HepG2 (cell line): ENCODE results near the gene P2RX5. TPM values are rescaled to one million over a fixed set of nuclear protein-coding genes. Genes with fewer than 3 reads are reported as not detected.

ENCODE experiments used
- ATAC-seq: fragments of 200-7000 bp; cut with Tn5 transposase; 3 replicates; pipeline ENCODE4 v1.9.1; 2020; ENCODE audit warnings: mild to moderate bottlenecking, moderate library complexity
- BruUV-seq: library from RNA; stranded (reverse); fragments of 400-500 nt; replicated peaks from 2 replicates; lab custom pipeline; 2021; lab: Mats Ljungman, UMichigan
- CTCF ChIA-PET: fragments of 300-600 bp; formaldehyde crosslinking; extraction: SDS; loops from one replicate; lab custom pipeline; 2021; ENCODE audit warnings: low total read pairs, inconsistent platforms, low intra/inter-chr PET ratio; lab: Yijun Ruan, JAX
- POLR2A ChIA-PET: fragments of 350-600 bp; sonication (Branson Sonifier 250); formaldehyde crosslinking; loops from one replicate; lab custom pipeline; 2020; ENCODE audit warnings: antibody characterized with exemption, inconsistent platforms; lab: Yijun Ruan, JAX
- DNase-seq: peaks from one replicate; pipeline ENCODE4 v3.0.0-alpha.2; 2015; ENCODE audit warnings: low spot score
- FAIRE-seq: peaks from 3 replicates; lab custom pipeline; 2011; peaks lifted over from hg19 to GRCh38; lab: Jason Lieb, UNC
- H2AFZ ChIP-seq: one replicate; pipeline ENCODE4 v1.6.1; 2011; ENCODE audit warnings: low read length, inconsistent platforms
- H3K27ac ChIP-seq: fragments of 300-600 bp; 3 replicates; pipeline ENCODE4 v1.8.0; 2011; ENCODE audit warnings: mixed run types, mild to moderate bottlenecking, mixed read lengths, low read length, inconsistent platforms; ENCODE audit not compliant: insufficient read depth; ENCODE audit errors: extremely low read length
- H3K27me3 ChIP-seq, 2 experiments: fragments of 200-600 bp in 1 of 2; 2 replicates in 1 of 2; 3 replicates in 1 of 2; pipeline versions ENCODE4 v1.6.0 to v1.8.0; 2011; ENCODE audit warnings: low read length in 2 of 2, mild to moderate bottlenecking in 2 of 2, moderate library complexity in 2 of 2, inconsistent platforms in 1 of 2; ENCODE audit not compliant: insufficient read depth in 2 of 2, control insufficient read depth in 1 of 2
- H3K36me3 ChIP-seq, 2 experiments: fragments of 200-600 bp in 1 of 2; replicated peaks in 1 of 2; 2 replicates in 1 of 2; 3 replicates in 1 of 2; pipeline versions ENCODE4 v1.5.1 to v1.8.0; 2011; ENCODE audit warnings: low read length in 2 of 2, inconsistent platforms in 1 of 2; ENCODE audit not compliant: insufficient read depth in 2 of 2, control insufficient read depth in 1 of 2
- H3K4me1 ChIP-seq: 2 replicates; pipeline ENCODE4 v1.5.1; 2012; ENCODE audit warnings: low read length, inconsistent platforms; ENCODE audit not compliant: insufficient read depth
- H3K4me2 ChIP-seq: 2 replicates; pipeline ENCODE4 v1.6.0; 2011; ENCODE audit warnings: low read depth, low read length, inconsistent platforms
- H3K4me3 ChIP-seq, 3 experiments: fragments of 200-600 bp in 1 of 3; sonication (generic), shearing (Covaris generic) in 1 of 3; replicated peaks in 1 of 3; 2 replicates each; pipeline ENCODE4 v1.5.1; 2011 to 2016; ENCODE audit warnings: low read length in 3 of 3, inconsistent platforms in 2 of 3, low read depth in 2 of 3, mild to moderate bottlenecking in 2 of 3, control low read depth in 1 of 3, mixed read lengths in 1 of 3; ENCODE audit not compliant: insufficient read depth in 1 of 3
- H3K79me2 ChIP-seq: one replicate; pipeline ENCODE4 v1.6.1; 2011; ENCODE audit warnings: low read length, inconsistent platforms; ENCODE audit not compliant: insufficient read depth
- H3K9ac ChIP-seq: 2 replicates; pipeline ENCODE4 v1.6.0; 2011; ENCODE audit warnings: mild to moderate bottlenecking, low read depth, low read length, inconsistent platforms; ENCODE audit not compliant: insufficient read depth
- H3K9me3 ChIP-seq: 2 replicates; pipeline ENCODE4 v1.5.1; 2012; ENCODE audit warnings: mild to moderate bottlenecking, low read length
- H4K20me1 ChIP-seq: 2 replicates; pipeline ENCODE4 v1.6.0; 2011; ENCODE audit warnings: inconsistent platforms, mild to moderate bottlenecking, low read length, moderate library complexity; ENCODE audit not compliant: insufficient read depth
- BRF2 ChIP-seq: sonication (generic); formaldehyde crosslinking; IDR thresholded peaks from 2 replicates; pipeline ENCODE4 v1.8.1; 2022; ENCODE audit warnings: mild to moderate bottlenecking, missing genetic modification reagents
- KMT2A ChIP-seq: sonication (generic); formaldehyde crosslinking; IDR thresholded peaks from 2 replicates; pipeline ENCODE4 v1.4.0; 2020; ENCODE audit warnings: missing genetic modification reagents
- PAXIP1 ChIP-seq: sonication (generic); formaldehyde crosslinking; conservative IDR thresholded peaks from 2 replicates; pipeline ENCODE4 v1.4.0; 2020; ENCODE audit warnings: mild to moderate bottlenecking, missing genetic modification reagents, moderate library complexity
- U2AF1 ChIP-seq: fragments of 200-400 bp; formaldehyde crosslinking; optimal IDR thresholded peaks from 2 replicates; pipeline ENCODE3; 2017; ENCODE audit warnings: mild to moderate bottlenecking, low read depth, low read length
- ZNF30 ChIP-seq: sonication (generic); formaldehyde crosslinking; IDR thresholded peaks from 2 replicates; pipeline ENCODE4 v1.5.0; 2020; ENCODE audit warnings: mild to moderate bottlenecking, missing genetic modification reagents
- ZNF614 ChIP-seq: IDR thresholded peaks from 2 replicates; pipeline ENCODE4 v1.6.1; 2018; ENCODE audit warnings: missing biosample characterization, missing genetic modification reagents, inconsistent platforms, borderline replicate concordance
- ZSCAN21 ChIP-seq: sonication (generic); formaldehyde crosslinking; IDR thresholded peaks from 2 replicates; pipeline ENCODE4 v1.8.0; 2022; ENCODE audit warnings: mild to moderate bottlenecking, missing genetic modification reagents, moderate library complexity, borderline replicate concordance
- ZSCAN30 ChIP-seq: sonication (generic); formaldehyde crosslinking; IDR thresholded peaks from 2 replicates; pipeline ENCODE4 v1.5.0; 2020; ENCODE audit warnings: mild to moderate bottlenecking, missing genetic modification reagents
- WGBS: methylation state at CpG from one replicate; pipeline ENCODE4 v1.1.6; 2017; ENCODE audit warnings: low lambda C conversion rate; 5-methylcytosine and 5-hydroxymethylcytosine counted together
- in situ Hi-C: cut with HindIII; loops from 2 replicates; pipeline ENCODE4 v1.10.0; 2017; ENCODE audit warnings: low pct_unique_long_range_greater_than_20kb; ENCODE audit not compliant: extremely low pct_ligation_motif_present
- intact Hi-C: fragments of 100-400 bp; cut with micrococcal nuclease; formaldehyde crosslinking; loops from one replicate; pipeline ENCODE4 v1.10.0; 2022; ENCODE audit not compliant: unreplicated experiment
- polyA plus RNA-seq, 8 experiments: library from polyadenylated mRNA; depleted of rRNA in 3 of 8; stranded (reverse) in 7 of 8; unstranded in 1 of 8; fragments of >200 nt; fragmentation: Illumina TruSeq in 4 of 8; extraction: Trizol in 4 of 8; gene quantifications; 2 replicates each; pipeline versions ENCODE4 v1.2.1 to v1.2.3, GENCODE V29; 2011 to 2016; ENCODE audit warnings: low read depth in 4 of 8, missing spikeins in 1 of 8, mixed read lengths in 1 of 8; ENCODE audit not compliant: insufficient read depth in 1 of 8
- total RNA-seq, 5 experiments: library from RNA; depleted of rRNA; stranded (reverse); fragments of >200 nt; fragmentation: Illumina TruSeq; extraction: Trizol; gene quantifications; 2 replicates each; pipeline ENCODE4 v1.2.3, GENCODE V29; 2016; ENCODE audit warnings: low read depth in 1 of 5
- TF ChIP-seq, protein P1 (sequence below): IDR thresholded peaks from 2 replicates; pipeline ENCODE4 v1.6.1; 2016; ENCODE audit warnings: low read depth, borderline replicate concordance
- TF ChIP-seq, protein P2 (sequence below): sonication (generic); formaldehyde crosslinking; conservative IDR thresholded peaks from 2 replicates; pipeline ENCODE4 v1.8.0; 2022; ENCODE audit warnings: low read depth, missing genetic modification reagents

P2RX5 gene
- total and polyA plus RNA-seq, 2 of the 13 experiments (the other 11 are each of a cell fraction or from before 2014, with no cell fraction given): 0.95 to 1.7 TPM

DNA sequence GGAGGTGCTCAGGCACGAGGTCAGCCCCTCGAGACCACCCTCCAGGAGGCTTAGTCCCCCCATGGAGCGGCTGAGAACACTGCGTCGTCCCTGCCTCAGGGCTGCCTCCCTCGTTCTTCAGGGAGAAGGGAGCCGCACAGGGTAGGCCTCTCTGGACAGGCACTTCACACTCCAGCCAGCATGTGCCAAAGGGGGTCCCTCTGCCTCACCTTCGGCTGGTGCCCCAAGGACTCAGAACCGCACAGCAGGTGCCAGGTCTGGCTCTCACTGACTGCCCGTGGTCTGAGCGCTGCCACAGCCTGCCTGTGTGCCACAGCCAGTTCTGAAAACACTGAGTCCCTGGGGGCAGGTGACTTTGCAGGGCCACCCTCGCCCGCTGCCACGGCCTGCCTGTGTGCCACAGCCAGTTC lies 7.1 kb downstream of the P2RX5 start:
- no peak overlapping the region for H3K27ac ChIP-seq
- H3K4me1 ChIP-seq: no peaks in the 10 kb centered on the region
- ChIA-PET POLR2A (no interaction called here), CTCF (no interaction called here)
- H3K9ac ChIP-seq: no peak overlapping the region
- H2AFZ ChIP-seq: no peak overlapping the region
- DNase-seq: no peak
- H3K4me2 ChIP-seq: no peak overlapping the region
- H3K36me3 ChIP-seq: no peaks in the 10 kb centered on the region
- TF ChIP-seq ZSCAN21 (CRISPR knock-in tag) (no peak), ZNF30 (CRISPR knock-in tag) (no peak)
- ATAC-seq: peak; percentile 14; the same call in 1 of the 3 replicates
- H3K9me3 ChIP-seq: no peaks in the 10 kb centered on the region
- BruUV-seq: no TSS peak
- in situ Hi-C loops (no loop called here), intact Hi-C loops (no loop called here)
- H4K20me1 ChIP-seq: no peaks in the 10 kb centered on the region
- H3K79me2 ChIP-seq: no peaks in the 10 kb centered on the region
- WGBS: 100% methylated on average over 3 of the region's 14 CpGs
- H3K4me3 ChIP-seq: no peak overlapping the region
- FAIRE-seq: no peak
- H3K27me3 ChIP-seq: peaks cover 0 to 1% of the 10 kb centered on the region in 2 experiments; a peak in 2 of 5 replicates

DNA sequence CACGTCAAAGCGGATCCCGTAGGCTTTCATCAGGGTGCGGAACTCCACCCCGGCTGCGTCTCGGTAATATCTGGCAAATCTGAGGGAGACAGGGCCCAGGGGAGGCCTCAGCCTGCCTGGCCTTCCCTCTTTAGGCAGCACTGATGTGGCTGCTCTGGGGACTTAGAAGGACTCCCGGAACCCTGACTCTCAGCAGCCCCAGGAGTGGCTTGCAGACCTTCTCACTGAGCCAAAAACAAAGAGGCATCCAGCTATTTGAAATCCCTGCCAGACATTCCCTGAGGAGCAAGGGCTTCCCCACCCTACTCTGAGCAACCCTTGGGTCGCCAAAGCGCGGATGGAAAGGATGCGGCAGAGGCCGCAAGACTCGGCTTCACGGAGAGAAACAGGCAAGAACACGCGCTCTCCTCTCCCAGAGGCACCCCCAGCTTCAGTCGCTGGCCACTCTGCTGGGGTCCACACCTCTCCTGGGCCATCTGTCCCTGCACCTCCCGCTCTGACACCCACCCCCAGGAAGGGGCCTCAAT lies 7.9 kb downstream of the P2RX5 start:
- H3K4me1 ChIP-seq: no peaks in the 10 kb centered on the region
- no peaks in the 10 kb centered on the region for H3K36me3 ChIP-seq
- H3K9ac ChIP-seq: no peak overlapping the region
- no peak overlapping the region for H2AFZ ChIP-seq
- H4K20me1 ChIP-seq: no peaks in the 10 kb centered on the region
- FAIRE-seq: no peak
- in situ Hi-C loops (no loop called here), intact Hi-C loops (no loop called here)
- no peak overlapping the region for H3K4me3 ChIP-seq
- no peak for DNase-seq
- H3K79me2 ChIP-seq: no peaks in the 10 kb centered on the region
- CTCF ChIA-PET: no interaction called here
- H3K27me3 ChIP-seq: peaks cover 0 to 1% of the 10 kb centered on the region in 2 experiments; a peak in 2 of 5 replicates
- BruUV-seq: no TSS peak
- no peaks in the 10 kb centered on the region for H3K9me3 ChIP-seq
- no peak overlapping the region for H3K27ac ChIP-seq
- H3K4me2 ChIP-seq: no peak overlapping the region
- WGBS: 57% methylated on average over 14 of the region's 19 CpGs
- POLR2A ChIA-PET: no interaction called here
- ATAC-seq: peak; percentile 12; the same call in 2 of the 3 replicates
- TF ChIP-seq U2AF1: no peak
- TF ChIP-seq ZSCAN30 (CRISPR knock-in tag): no peak
- TF ChIP-seq, protein P1, sequence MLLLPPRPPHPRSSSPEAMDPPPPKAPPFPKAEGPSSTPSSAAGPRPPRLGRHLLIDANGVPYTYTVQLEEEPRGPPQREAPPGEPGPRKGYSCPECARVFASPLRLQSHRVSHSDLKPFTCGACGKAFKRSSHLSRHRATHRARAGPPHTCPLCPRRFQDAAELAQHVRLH (CRISPR knock-in tag): no peak
- no peak for TF ChIP-seq ZNF614 (CRISPR knock-in tag)
- TF ChIP-seq, protein P2, sequence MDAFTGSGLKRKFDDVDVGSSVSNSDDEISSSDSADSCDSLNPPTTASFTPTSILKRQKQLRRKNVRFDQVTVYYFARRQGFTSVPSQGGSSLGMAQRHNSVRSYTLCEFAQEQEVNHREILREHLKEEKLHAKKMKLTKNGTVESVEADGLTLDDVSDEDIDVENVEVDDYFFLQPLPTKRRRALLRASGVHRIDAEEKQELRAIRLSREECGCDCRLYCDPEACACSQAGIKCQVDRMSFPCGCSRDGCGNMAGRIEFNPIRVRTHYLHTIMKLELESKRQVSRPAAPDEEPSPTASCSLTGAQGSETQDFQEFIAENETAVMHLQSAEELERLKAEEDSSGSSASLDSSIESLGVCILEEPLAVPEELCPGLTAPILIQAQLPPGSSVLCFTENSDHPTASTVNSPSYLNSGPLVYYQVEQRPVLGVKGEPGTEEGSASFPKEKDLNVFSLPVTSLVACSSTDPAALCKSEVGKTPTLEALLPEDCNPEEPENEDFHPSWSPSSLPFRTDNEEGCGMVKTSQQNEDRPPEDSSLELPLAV (CRISPR knock-in tag): no peak
- no peak for TF ChIP-seq BRF2 (CRISPR knock-in tag)
- TF ChIP-seq KMT2A (CRISPR knock-in tag): no peak
- TF ChIP-seq PAXIP1 (CRISPR knock-in tag): no peak
